Peyer's patch (tissue), 4 donors: ENCODE measurements around the gene RAP1A. TPM values are rescaled to one million over a fixed set of nuclear protein-coding genes. Genes with fewer than 3 reads are reported as not detected.
A peak's percentile ranks its signal among the peaks of the same experiment; 100 is the strongest.

Experiments used
- DNase-seq, 3 donors: peaks; one replicate each; pipeline ENCODE4 v3.0.0-alpha.2; 2017 to 2019
- H3K27ac ChIP-seq, 4 donors: fragments of 200-600 bp; sonication (generic); one replicate each; pipeline ENCODE4 v1.5.1; 2016 to 2019
- H3K27me3 ChIP-seq, 2 donors: fragments of 200-600 bp; sonication (generic); one replicate each; pipeline ENCODE4 v1.5.1; 2019
- H3K36me3 ChIP-seq, 3 donors: fragments of 200-600 bp; sonication (generic); one replicate each; pipeline ENCODE4 v1.5.1; 2016 to 2019
- H3K4me1 ChIP-seq, 4 donors: fragments of 200-600 bp; sonication (generic); one replicate each; pipeline ENCODE4 v1.5.1; 2016 to 2019
- H3K4me3 ChIP-seq, 4 donors: fragments of 200-600 bp; sonication (generic); 1 replicate in 3 of 4; 2 replicates in 1 of 4; pipeline ENCODE4 v1.5.1; 2016 to 2019; ENCODE audit warnings: mild to moderate bottlenecking in 1 of 4
- H3K9me3 ChIP-seq, 4 donors: fragments of 200-600 bp; sonication (generic); one replicate each; pipeline ENCODE4 v1.5.1; 2016 to 2019; ENCODE audit warnings: mild to moderate bottlenecking in 1 of 4
- CTCF ChIP-seq, 6 experiments: fragments of 450-650 bp in 4 of 6; fragments of 200-600 bp in 2 of 6; sonication (generic) in 1 of 6; IDR thresholded peaks; one replicate each; pipeline ENCODE4 v1.5.1; 2017 to 2019; ENCODE audit warnings: antibody characterized with exemption in 6 of 6, mild to moderate bottlenecking in 3 of 6, moderate library complexity in 1 of 6
- POLR2A ChIP-seq, 2 donors: fragments of 450-650 bp; IDR thresholded peaks; one replicate each; pipeline ENCODE4 v1.5.1; 2017; ENCODE audit warnings: antibody characterized with exemption in 2 of 2, mild to moderate bottlenecking in 2 of 2, moderate library complexity in 2 of 2
- total RNA-seq, 4 donors: library from RNA; depleted of rRNA; stranded (reverse); fragments of >200 nt; gene quantifications; one replicate each; pipeline ENCODE4 v1.1.0, GENCODE V29; 2016

The RAP1A gene
- total RNA-seq, 4 donors from 2014 or later, result 16.5 to 66.0 (median 46.2) TPM

GRCh38 chr1:111576547-111576946, 43.0 kb upstream of the RAP1A start:
- H3K27me3 ChIP-seq, result no peaks in the 10 kb centered on the region
- TF ChIP-seq POLR2A (IDR thresholded peaks at IDR 0.05), result no peak
- peak in 1 of 6 experiments; percentile 12 for TF ChIP-seq CTCF (IDR thresholded peaks at IDR 0.05)
- no peak overlapping the region for H3K4me3 ChIP-seq
- no peaks in the 10 kb centered on the region for H3K36me3 ChIP-seq
- no peaks in the 10 kb centered on the region for H3K9me3 ChIP-seq
- no peak overlapping the region for H3K27ac ChIP-seq
- H3K4me1 ChIP-seq, result no peaks in the 10 kb centered on the region
- peak in 2 of 3 donors; percentile 54 to 69 for DNase-seq

GRCh38 chr1:111577814-111578213, 41.8 kb upstream of the RAP1A start:
- Histone ChIP-seq H3K4me3 (no peak overlapping the region), H3K4me1 (peaks cover 0 to 8% (median 0%) of the 10 kb centered on the region in 4 donors), H3K9me3 (no peaks in the 10 kb centered on the region), H3K36me3 (no peaks in the 10 kb centered on the region), H3K27ac (no peak overlapping the region), H3K27me3 (no peaks in the 10 kb centered on the region)
- TF ChIP-seq POLR2A (IDR thresholded peaks at IDR 0.05), result no peak
- TF ChIP-seq CTCF (IDR thresholded peaks at IDR 0.05), result no peak
- DNase-seq, result no peak

- H3K4me3 ChIP-seq, result no peak overlapping the region
- H3K27me3 ChIP-seq, result no peaks in the 10 kb centered on the region
- no peak overlapping the region for H3K27ac ChIP-seq
- no peak for DNase-seq
- H3K4me1 ChIP-seq, result peaks cover 0 to 8% (median 0%) of the 10 kb centered on the region in 4 donors
- no peaks in the 10 kb centered on the region for H3K36me3 ChIP-seq
- no peak for TF ChIP-seq CTCF (IDR thresholded peaks at IDR 0.05)
- no peak for TF ChIP-seq POLR2A (IDR thresholded peaks at IDR 0.05)
- no peaks in the 10 kb centered on the region for H3K9me3 ChIP-seq
These were observed 38.4 kb upstream of the RAP1A start for GRCh38 chr1:111581166-111581565.

GRCh38 chr1:111582016-111582415, 37.6 kb upstream of the RAP1A start:
- Histone ChIP-seq H3K27me3 (no peaks in the 10 kb centered on the region), H3K27ac (no peak overlapping the region), H3K36me3 (no peaks in the 10 kb centered on the region)

GRCh38 chr1:111582644-111583618, 36.7 kb upstream of the RAP1A start:
- DNase-seq, result no peak
- no peaks in the 10 kb centered on the region for H3K9me3 ChIP-seq
- H3K4me1 ChIP-seq, result peaks cover 0 to 8% (median 0%) of the 10 kb centered on the region in 4 donors
- no peak overlapping the region for H3K4me3 ChIP-seq
- TF ChIP-seq POLR2A (IDR thresholded peaks at IDR 0.05), result no peak
- TF ChIP-seq CTCF (IDR thresholded peaks at IDR 0.05), result no peak
- no peaks in the 10 kb centered on the region for H3K27me3 ChIP-seq
- no peak overlapping the region for H3K27ac ChIP-seq
- no peaks in the 10 kb centered on the region for H3K36me3 ChIP-seq

More at GRCh38 chr1:111582016-111582415, 37.6 kb upstream of the RAP1A start:
- Histone ChIP-seq H3K9me3 (no peaks in the 10 kb centered on the region), H3K4me1 (peaks cover 0 to 8% (median 0%) of the 10 kb centered on the region in 4 donors), H3K4me3 (no peak overlapping the region)
- no peak for DNase-seq
- TF ChIP-seq POLR2A (IDR thresholded peaks at IDR 0.05) (no peak), CTCF (IDR thresholded peaks at IDR 0.05) (no peak)
